Measurements from ENCODE around the gene ODR4. TPM values are rescaled to one million over a fixed set of nuclear protein-coding genes. Genes with fewer than 3 reads are reported as not detected.
A peak's percentile ranks its signal among the peaks of the same experiment; 100 is the strongest.

ODR4 gene
- total RNA-seq, 3 donors from 2014 or later = 18.9 to 22.6 (median 22.0) TPM

DNA sequence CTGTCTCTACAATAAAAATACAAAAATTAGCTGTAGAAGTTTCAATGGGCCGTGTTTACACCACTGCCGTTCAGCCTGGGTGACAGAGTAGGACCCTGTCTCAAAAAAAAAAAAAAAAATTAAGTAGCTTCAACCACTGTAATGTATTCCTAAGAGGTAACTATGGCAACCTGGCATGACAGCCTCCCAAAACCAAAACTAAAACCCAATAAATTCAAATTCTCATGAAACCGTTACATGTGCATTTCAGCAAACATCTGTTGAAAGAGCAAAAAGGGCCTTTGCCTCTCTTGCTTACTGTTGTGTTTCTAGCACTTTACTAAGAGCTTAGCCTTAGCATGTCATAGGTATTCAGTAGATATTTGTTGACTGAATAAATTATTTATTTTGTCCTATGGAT lies 33.5 kb downstream of the ODR4 start:
- intact Hi-C loops (cut with DNase I, micrococcal nuclease) = loop anchor here in 1 of 2 donors (10.0 kb wide), 1 partner anchor 586 kb away; no protein-coding TSS in a partner anchor
- ATAC-seq = peak; percentile 28
- no peaks in the 10 kb centered on the region for H3K36me3 ChIP-seq (ENCODE audit: low read depth)
- TF ChIP-seq, protein P1, sequence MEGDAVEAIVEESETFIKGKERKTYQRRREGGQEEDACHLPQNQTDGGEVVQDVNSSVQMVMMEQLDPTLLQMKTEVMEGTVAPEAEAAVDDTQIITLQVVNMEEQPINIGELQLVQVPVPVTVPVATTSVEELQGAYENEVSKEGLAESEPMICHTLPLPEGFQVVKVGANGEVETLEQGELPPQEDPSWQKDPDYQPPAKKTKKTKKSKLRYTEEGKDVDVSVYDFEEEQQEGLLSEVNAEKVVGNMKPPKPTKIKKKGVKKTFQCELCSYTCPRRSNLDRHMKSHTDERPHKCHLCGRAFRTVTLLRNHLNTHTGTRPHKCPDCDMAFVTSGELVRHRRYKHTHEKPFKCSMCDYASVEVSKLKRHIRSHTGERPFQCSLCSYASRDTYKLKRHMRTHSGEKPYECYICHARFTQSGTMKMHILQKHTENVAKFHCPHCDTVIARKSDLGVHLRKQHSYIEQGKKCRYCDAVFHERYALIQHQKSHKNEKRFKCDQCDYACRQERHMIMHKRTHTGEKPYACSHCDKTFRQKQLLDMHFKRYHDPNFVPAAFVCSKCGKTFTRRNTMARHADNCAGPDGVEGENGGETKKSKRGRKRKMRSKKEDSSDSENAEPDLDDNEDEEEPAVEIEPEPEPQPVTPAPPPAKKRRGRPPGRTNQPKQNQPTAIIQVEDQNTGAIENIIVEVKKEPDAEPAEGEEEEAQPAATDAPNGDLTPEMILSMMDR (IDR thresholded peaks at IDR 0.05) = no peak
- no peak overlapping the region for H3K4me3 ChIP-seq
- no peaks in the 10 kb centered on the region for H3K4me1 ChIP-seq (ENCODE audit: low read depth)
- DNase-seq = no peak
- H3K9me3 ChIP-seq = no peaks in the 10 kb centered on the region

DNA sequence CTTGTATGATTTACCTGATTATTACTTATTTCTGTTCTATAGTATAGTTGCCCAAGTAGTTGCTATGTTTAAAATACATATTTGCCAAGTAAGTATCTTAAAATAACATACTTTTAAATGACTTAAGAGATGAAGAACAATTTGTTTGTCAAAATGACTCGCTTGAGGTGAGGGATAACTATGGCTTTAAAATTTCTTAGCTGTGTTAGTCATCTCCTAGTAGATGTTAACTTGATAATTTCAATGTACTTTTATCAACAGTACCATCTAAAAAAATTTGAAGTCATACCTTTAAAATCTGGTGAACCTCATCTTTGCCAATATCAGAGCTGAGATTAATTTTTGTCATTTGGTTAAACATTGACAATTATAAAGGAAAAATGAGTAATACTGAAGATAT lies 37.7 kb downstream of the ODR4 start:
- Histone ChIP-seq H3K4me1 (ENCODE audit: low read depth) (no peaks in the 10 kb centered on the region), H3K4me3 (no peak overlapping the region), H3K36me3 (ENCODE audit: low read depth) (no peaks in the 10 kb centered on the region), H3K9me3 (no peaks in the 10 kb centered on the region)
- ATAC-seq (no peak), DNase-seq (no peak)
- TF ChIP-seq, protein P1 (IDR thresholded peaks at IDR 0.05) = no peak
- intact Hi-C loops (cut with DNase I, micrococcal nuclease) = no loop called here

GRCh38 chr1:186418503-186418902 lies 42.9 kb downstream of the ODR4 start:
- H3K9me3 ChIP-seq = no peaks in the 10 kb centered on the region
- TF ChIP-seq, protein P1 (IDR thresholded peaks at IDR 0.05) = no peak
- intact Hi-C loops (cut with DNase I, micrococcal nuclease) = no loop called here
- ATAC-seq (no peak), DNase-seq (no peak)
- no peaks in the 10 kb centered on the region for H3K4me1 ChIP-seq (ENCODE audit: low read depth)
- no peaks in the 10 kb centered on the region for H3K36me3 ChIP-seq (ENCODE audit: low read depth)
- H3K4me3 ChIP-seq = no peak overlapping the region

GRCh38 chr1:186420311-186420710 lies 44.7 kb downstream of the ODR4 start:
- Histone ChIP-seq H3K9me3 (no peaks in the 10 kb centered on the region), H3K36me3 (ENCODE audit: low read depth) (no peaks in the 10 kb centered on the region), H3K4me1 (ENCODE audit: low read depth) (no peaks in the 10 kb centered on the region), H3K4me3 (no peak overlapping the region)
- ATAC-seq = no peak
- intact Hi-C loops (cut with DNase I, micrococcal nuclease) = no loop called here
- TF ChIP-seq, protein P1 (IDR thresholded peaks at IDR 0.05) = no peak
- DNase-seq = no peak

DNA sequence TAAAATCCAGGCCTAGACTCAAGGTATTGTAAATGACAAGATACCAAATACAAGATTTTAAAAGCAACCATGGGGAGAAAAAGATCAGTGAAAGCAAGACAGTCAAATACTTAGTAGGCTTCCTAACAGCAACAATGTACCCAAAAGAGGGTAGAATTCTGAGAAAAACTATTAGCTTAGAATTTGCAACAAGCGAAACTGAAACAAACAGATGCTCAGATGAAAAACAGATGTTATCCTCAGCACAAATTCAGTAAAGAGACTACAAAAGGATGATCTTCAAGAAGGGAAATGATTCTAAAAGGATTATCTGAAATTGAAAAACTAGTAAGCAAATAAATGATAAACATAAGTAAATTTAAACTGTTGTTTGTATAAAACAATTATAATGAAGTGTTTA lies 45.3 kb downstream of the ODR4 start:
- no peak for DNase-seq
- intact Hi-C loops (cut with DNase I, micrococcal nuclease) = no loop called here
- TF ChIP-seq, protein P1 (IDR thresholded peaks at IDR 0.05) = no peak

DNA sequence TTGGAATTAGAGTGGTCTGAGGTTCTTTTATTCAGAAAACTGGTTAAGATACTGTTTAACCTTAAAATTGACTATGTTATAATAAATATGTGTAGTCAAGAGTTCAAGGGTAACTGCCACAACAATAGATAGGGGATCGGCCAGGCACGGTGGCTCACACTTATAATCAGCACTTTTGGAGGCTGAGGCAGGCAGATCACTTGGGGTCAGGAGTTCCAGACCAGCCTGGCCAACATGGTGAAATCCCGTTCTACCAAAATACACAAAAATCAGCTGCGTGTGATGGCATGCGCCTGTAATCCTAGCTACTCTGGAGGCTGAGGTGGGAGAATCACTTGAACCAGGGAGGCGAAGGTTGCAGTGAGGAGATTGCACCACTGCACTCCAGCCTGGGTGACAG lies 45.8 kb downstream of the ODR4 start:
- TF ChIP-seq, protein P1 (IDR thresholded peaks at IDR 0.05) = no peak
- no peaks in the 10 kb centered on the region for H3K36me3 ChIP-seq (ENCODE audit: low read depth)
- no peaks in the 10 kb centered on the region for H3K9me3 ChIP-seq
- no peak for DNase-seq
- no peaks in the 10 kb centered on the region for H3K4me1 ChIP-seq (ENCODE audit: low read depth)
- H3K4me3 ChIP-seq = no peak overlapping the region
- intact Hi-C loops (cut with DNase I, micrococcal nuclease) = no loop called here
- ATAC-seq = no peak

More for the DNA sequence above, 45.3 kb downstream of the ODR4 start:
- Histone ChIP-seq H3K9me3 (no peaks in the 10 kb centered on the region), H3K4me3 (no peak overlapping the region), H3K4me1 (ENCODE audit: low read depth) (no peaks in the 10 kb centered on the region), H3K36me3 (ENCODE audit: low read depth) (no peaks in the 10 kb centered on the region)
- ATAC-seq = no peak
